HG03045 (cell line): ENCODE measurements around the gene VWF.
"Not testable (repeated sequence)": the region's sequence is repeated elsewhere in the genome, so short reads cannot be mapped to it uniquely, and the experiment has no call there.

Experiments used
- ATAC-seq: cut with Tn5 transposase; IDR thresholded peaks from one replicate; pipeline ENCODE4 v1.9.1; 2021; ENCODE audit warnings: mild to moderate bottlenecking, moderate library complexity; ENCODE audit not compliant: unreplicated experiment

Gene VWF

DNA sequence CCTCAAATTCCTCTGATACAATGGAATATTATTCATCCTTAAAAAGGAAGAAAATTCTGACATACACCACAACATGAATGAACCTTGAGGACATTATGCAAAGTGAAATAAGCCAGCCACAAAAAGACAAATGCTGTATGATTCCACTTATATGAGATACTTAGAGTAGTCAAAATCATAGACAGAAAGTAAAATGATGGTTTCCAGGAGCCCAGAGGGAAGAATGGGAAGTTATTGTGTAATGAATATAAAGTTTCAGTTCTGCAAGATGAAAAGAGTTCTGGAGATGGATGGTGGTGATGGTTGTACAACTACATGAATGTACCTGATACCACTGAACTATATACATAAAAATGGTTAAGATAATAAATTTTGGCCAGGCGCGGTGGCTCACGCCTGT lies 18.3 kb downstream of the VWF start:
- no peak for ATAC-seq

- ATAC-seq = no peak
Measured at GRCh38 chr12:6104842-6105241, 19.6 kb downstream of the VWF start.

DNA sequence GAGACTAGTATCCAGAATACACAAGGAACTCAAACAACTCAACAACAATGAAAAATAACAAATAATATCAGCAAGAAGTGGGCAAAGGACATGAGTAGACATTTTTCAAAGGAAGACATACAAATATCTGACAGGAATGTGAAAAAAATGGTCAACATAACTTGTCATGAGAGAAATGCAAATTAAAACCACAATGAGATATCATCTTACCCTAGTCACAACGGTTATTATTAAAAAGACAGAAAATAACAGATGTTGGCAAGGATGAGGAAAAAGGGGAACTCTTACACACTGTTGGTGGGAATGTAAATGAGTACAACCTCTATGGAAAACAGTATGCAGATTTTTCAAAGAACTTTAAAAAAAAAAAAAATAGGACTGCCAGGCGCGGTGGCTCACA lies 20.4 kb downstream of the VWF start:
- ATAC-seq = no peak

GRCh38 chr12:6102021-6102420 lies 22.4 kb downstream of the VWF start:
- ATAC-seq = not testable (repeated sequence)

GRCh38 chr12:6099316-6099715 lies 25.2 kb downstream of the VWF start:
- ATAC-seq = no peak

DNA sequence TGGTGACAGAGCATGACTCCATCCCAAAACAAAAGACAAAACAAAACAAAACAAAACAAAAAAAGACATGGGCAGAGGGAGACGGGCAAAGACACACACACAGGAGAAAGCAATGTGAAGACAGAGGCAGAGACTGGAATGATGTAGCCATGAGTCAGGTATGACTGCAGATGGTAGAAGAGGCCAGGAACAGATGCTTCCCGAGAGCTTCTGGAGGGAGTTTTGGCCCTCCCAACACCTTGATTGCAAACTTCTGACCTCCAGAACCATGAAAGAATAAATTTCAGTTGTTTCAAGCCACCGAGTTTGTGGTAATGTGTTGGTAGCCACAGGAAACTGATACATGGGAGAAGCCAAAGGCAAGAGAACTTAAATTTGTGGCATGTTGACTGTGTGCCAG lies 27.1 kb downstream of the VWF start:
- no peak for ATAC-seq

- no peak for ATAC-seq
Measured at GRCh38 chr12:6096527-6096926, 27.9 kb downstream of the VWF start.

DNA sequence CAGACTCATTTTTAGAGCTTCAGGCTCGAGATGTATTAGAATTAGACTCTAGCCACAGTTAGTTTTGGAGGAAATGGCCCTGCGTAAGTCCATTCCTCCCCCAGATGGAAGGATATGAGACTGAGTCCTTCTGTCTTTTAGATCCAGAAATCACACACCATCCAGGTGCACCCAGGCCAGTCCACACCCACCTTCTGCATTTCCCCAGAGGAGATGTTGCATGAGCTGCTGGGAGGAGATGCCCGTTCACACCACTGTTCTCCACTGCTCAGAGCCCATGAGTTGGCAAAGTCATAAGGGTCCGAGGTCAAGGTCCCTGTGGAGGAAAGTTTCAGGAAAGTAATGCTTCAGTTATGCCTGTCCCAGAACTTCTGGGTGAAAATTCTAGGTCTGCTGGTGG lies 29.2 kb downstream of the VWF start:
- no peak for ATAC-seq

- no peak for ATAC-seq
Measured at GRCh38 chr12:6093764-6094163, 30.7 kb downstream of the VWF start.

DNA sequence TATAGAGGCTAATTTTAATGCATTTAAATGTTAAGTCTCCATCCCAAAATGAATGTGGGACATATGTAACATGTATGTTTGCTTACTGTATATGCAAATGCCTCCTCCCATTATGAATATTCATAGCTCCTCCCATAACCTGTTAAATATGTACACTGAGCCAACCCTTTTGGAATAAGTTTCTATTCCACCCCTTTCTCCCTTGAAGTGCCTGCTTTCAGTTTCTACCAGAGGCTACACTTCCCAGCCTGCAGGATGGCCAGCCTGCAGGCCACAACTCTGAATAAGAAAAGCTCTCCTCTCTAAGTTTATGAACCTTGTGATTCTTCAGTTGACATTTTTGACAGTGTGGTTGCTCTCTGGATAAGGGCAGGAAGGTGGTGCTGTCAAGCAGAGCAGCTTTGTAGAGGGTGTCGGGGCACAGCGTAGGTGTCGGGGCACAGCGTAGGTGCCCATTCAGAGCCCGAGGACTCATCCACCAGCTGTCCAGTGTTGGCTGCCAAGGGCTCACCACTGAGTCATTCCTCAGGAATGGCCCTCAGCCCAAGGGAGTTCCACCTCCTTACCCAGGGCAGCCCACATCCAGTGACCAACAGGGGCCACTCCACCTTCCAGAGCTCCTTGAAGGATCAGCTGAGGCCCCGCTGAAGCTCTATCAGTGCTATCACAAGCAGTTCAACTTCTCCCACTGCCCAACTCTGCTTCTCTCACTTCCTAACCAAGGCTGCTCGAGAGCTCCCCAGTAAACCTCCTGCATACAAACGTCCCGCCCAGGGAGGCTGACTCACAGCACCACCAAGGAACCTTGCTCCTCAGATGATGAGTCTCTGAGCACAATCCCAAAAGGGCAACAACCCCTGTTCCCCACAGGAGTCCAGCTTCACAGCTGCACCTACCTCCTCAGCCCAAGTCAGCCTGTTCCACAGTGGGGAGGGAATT lies 31.4 kb downstream of the VWF start:
- no peak for ATAC-seq

DNA sequence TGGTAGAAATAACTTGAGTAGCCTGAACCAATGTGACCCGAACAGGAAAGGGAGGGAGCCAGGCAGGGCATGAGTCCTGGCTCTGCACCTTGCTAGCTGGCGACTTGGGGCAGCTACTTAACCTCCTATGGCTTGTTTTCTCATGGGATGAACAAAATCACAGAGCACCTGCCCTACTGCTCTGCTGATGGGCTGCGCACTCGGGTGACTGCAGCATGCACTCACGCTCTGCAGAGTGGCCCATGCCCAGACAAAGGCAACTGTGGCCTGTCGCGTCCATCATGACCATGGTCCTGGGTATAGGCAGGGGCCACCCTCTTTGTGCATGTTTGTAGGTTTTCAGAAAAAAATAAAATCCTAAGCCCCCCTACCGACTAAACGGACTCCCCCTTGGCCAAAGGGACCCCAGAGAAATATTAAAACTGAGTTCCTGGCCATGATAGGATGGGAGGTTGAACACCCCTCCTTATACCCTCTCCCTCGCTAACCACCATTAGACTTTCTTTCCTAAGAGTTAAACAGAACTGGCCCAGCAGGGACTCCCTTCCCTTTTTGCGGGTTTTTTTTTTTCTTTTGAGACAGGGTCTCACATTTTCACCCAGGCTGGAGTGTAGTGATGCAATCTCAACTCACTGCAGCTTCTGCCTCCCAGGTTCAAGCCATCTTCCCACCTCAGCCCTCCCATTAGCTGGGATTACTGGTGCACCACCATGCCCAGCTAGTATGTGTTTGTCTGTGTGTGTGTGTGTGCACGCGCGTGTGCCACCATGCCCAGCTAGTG lies 32.5 kb downstream of the VWF start:
- ATAC-seq = no peak

DNA sequence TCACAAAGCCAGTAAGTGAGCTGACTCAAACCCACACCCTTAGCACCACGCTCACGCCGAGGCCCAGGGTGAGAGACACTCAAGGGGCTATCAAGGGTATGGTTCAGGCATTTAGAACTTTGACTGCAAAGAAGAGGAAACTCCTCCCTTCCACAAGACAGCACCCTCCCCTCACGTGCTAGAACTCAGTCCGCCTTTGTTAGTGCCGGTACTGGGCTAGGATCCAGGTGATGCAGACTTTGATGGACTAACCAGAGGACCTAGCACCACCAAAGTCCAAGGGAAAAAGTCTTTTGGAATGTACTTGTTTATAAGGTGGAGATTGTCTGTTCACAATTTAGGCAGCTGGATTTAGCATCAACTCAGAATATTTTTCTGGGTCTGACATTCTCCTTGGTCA lies 33.7 kb downstream of the VWF start:
- no peak for ATAC-seq

DNA sequence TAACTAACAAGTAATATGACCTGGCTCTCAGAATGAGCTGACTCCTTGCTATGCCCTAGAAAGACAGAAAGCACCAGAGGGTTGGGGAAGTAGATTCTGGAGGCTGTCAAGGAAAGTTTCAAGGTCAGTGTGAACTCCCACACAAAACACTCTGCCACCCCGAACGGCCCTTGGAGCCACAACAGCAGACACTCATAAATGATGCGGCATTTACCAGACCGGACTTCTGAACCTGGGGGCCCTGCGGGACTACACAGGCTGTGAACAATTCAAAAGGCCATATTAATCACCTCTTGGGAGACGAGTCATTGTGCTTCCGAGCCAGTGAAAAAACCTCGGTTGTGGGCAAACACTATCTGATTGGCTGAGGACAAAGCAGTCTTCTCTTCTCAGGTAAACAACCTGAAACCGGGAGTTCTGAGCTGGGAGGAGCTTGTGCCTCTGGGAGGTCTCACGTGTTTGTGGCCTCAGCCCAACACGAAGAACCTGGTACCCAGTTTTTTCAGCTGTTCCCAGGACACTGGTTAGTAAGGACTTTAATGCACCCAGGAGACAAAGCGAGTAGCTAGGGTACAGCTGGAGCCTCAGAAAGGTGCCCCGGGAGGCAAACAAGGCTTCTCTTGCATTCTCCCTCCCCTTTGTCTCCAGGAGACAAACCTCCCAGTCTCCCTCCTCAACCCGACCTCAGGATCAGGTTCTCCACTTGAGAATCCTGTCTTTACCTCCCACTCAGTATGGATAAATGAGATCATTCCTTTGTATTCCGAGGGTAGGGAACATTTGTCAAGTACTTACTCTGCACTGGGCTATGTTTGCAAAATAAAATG lies 35.3 kb downstream of the VWF start:
- no peak for ATAC-seq

DNA sequence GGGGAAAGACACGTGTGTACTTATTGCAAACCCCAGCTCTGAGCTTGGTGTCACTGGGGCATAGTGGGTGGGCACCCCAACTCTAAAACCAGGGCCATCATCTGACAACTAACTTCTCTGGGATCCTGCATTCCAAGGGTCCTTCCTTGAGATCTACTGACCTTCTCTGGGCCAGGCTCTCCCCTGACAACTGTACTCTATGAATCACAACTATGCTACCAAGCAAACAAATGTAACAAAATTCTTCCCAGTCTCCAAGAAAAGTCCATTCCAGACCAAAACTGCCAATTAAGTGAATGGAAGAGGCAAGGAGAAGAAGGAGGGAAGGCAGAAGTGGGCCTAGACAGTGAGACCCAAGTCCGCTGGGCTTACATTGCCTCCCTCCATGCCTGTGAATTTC lies 38.2 kb downstream of the VWF start:
- no peak for ATAC-seq

DNA sequence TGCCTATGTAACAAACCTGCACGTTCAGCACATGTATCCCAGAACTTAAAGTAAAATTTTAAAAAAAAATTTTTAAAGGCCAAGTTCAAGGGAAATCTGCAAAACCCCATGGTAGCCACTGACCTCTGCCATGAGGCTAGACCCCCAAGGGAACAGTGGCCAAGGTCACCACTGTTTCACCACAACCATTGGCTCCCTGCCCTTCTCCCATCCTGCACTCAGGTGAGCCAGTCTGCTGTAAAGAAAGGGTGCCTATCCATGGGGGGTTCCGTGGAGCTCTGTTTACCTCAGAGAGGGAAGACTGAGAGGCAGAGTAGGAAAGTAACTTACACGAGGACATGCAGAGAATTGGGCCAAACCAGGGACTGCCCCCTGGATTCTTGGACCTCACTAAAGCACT lies 38.6 kb downstream of the VWF start:
- ATAC-seq = no peak

- ATAC-seq = no peak
Measured at GRCh38 chr12:6084969-6085450, 39.5 kb downstream of the VWF start.

GRCh38 chr12:6084261-6084968 lies 40.1 kb downstream of the VWF start:
- ATAC-seq = no peak

GRCh38 chr12:6083601-6084000 lies 40.9 kb downstream of the VWF start:
- no peak for ATAC-seq

DNA sequence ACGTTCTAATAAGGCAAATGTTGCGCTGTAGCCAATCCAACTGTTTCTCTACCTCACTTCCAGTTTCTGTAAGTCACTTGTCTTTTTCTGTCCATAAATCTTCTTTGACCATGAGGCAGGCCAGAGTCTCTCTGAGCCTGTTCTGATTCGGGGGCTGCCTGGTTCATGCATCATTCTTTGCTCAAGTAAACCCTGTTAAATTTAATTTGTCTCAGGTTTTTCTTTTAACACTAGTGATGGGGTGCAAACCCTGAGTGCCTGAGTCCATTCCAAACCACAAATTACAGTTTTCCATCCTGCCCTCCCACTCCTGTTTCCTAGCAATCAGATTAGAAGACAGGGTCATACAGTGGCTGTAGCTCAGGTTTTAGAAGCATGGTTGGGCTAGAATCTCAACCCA lies 41.9 kb downstream of the VWF start:
- ATAC-seq = no peak
